ENCODE data around the gene CLCN3. TPM values are rescaled to one million over a fixed set of nuclear protein-coding genes. Genes with fewer than 3 reads are reported as not detected.

Gene CLCN3
- total RNA-seq, 1 experiment from 2014 or later = 38.3 TPM

DNA sequence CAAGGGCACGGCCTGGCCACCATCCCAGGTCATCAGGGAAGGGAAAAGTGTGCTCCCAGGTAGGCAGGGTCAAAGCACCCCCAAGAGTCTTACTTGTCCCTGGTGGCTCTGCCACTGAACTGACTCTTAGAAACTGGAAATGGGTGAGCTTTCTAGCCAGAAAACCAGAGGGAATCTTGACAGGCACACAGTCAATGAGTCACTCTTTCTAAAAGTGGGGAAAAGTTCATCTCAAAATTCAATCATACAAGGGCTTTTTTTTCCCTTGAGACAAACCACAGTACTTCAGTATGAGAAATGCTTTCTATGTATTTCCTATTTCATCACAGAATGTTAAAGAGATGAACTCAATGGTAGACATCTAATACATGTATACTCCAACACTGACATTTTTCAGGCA is 124.9 kb downstream of the CLCN3 start:
- ChIA-PET CTCF (no interaction called here), POLR2A (no interaction called here)
- H3K4me3 ChIP-seq (ENCODE audit: low read depth in 2 of 2, low read length in 2 of 2) = no peak overlapping the region
- TF ChIP-seq SIN3A (IDR thresholded peaks at IDR 0.05; ENCODE audit: borderline replicate concordance, insufficient read depth, low read depth, low read length) (no peak), CTCF (IDR thresholded peaks at IDR 0.05) (no peak), TCF7L2 (IDR thresholded peaks at IDR 0.05; ENCODE audit: low read depth, low read length) (no peak), REST (IDR thresholded peaks at IDR 0.05; ENCODE audit: insufficient read depth in 1 of 2, low read depth in 2 of 2, low read length in 1 of 2) (no peak), POLR2AphosphoS5 (IDR thresholded peaks at IDR 0.05; ENCODE audit: low read depth, low read length) (no peak)
- intact Hi-C loops (cut with micrococcal nuclease; ENCODE audit: unreplicated experiment) (no loop called here), in situ Hi-C loops (cut with HindIII; ENCODE audit: low pct_unique_long_range_greater_than_20kb, low sequenced_read_pairs) (no loop called here)
- no peaks in the 10 kb centered on the region for H3K27me3 ChIP-seq (ENCODE audit: control insufficient read depth, insufficient read depth, low read length)
- BruUV-seq (replicated peaks) = no TSS peak
- peaks cover 4% of the 10 kb centered on the region; the same call in 1 of the 2 replicates for H3K36me3 ChIP-seq (ENCODE audit: control insufficient read depth, insufficient read depth, low read length)
- H3K9me3 ChIP-seq (ENCODE audit: control insufficient read depth, insufficient read depth, low read depth, low read length) = no peaks in the 10 kb centered on the region
- no peak for ATAC-seq
- no peak overlapping the region for H3K27ac ChIP-seq (ENCODE audit: low read length)
- H3K4me1 ChIP-seq (ENCODE audit: control insufficient read depth, insufficient read depth, low read length) = no peaks in the 10 kb centered on the region
- no peak for DNase-seq (ENCODE audit: low read depth, low spot score)

GRCh38 chr4:169756971-169757574 is 136.7 kb downstream of the CLCN3 start:
- TF ChIP-seq REST (IDR thresholded peaks at IDR 0.05; ENCODE audit: insufficient read depth in 1 of 2, low read depth in 2 of 2, low read length in 1 of 2) (no peak), CTCF (IDR thresholded peaks at IDR 0.05) (no peak), TCF7L2 (IDR thresholded peaks at IDR 0.05; ENCODE audit: low read depth, low read length) (no peak), POLR2AphosphoS5 (IDR thresholded peaks at IDR 0.05; ENCODE audit: low read depth, low read length) (no peak), SIN3A (IDR thresholded peaks at IDR 0.05; ENCODE audit: borderline replicate concordance, insufficient read depth, low read depth, low read length) (no peak)
- Histone ChIP-seq H3K4me3 (ENCODE audit: low read depth in 2 of 2, low read length in 2 of 2) (peak overlapping the region; percentile 87 to 92), H3K36me3 (ENCODE audit: control insufficient read depth, insufficient read depth, low read length) (peaks cover 5% of the 10 kb centered on the region; the same call in 1 of the 2 replicates), H3K4me1 (ENCODE audit: control insufficient read depth, insufficient read depth, low read length) (peaks cover 6% of the 10 kb centered on the region), H3K27ac (ENCODE audit: low read length) (peak overlapping the region; percentile 84), H3K27me3 (ENCODE audit: control insufficient read depth, insufficient read depth, low read length) (no peaks in the 10 kb centered on the region), H3K9me3 (ENCODE audit: control insufficient read depth, insufficient read depth, low read depth, low read length) (no peaks in the 10 kb centered on the region)
- ATAC-seq (0 out of 2 replicates have a peak, but pooled peaks have one; percentile 8), DNase-seq (ENCODE audit: low read depth, low spot score) (no peak)
- no TSS peak for BruUV-seq (replicated peaks)
- in situ Hi-C loops (cut with HindIII; ENCODE audit: low pct_unique_long_range_greater_than_20kb, low sequenced_read_pairs) (no loop called here), intact Hi-C loops (cut with micrococcal nuclease; ENCODE audit: unreplicated experiment) (no loop called here)
- ChIA-PET POLR2A (no interaction called here), CTCF (no interaction called here)

All from Panc1 (cell line).